ENCODE data around the gene SEC22B. TPM values are rescaled to one million over a fixed set of nuclear protein-coding genes. Genes with fewer than 3 reads are reported as not detected.
"Not testable (repeated sequence)": the region's sequence is repeated elsewhere in the genome, so short reads cannot be mapped to it uniquely, and the experiment has no call there.

SEC22B gene
- total RNA-seq, 1 donor from 2014 or later: 32.0 TPM

- intact Hi-C loops (cut with micrococcal nuclease): loop anchor here (10.0 kb wide), 1 partner anchor 261 kb away; no protein-coding TSS in a partner anchor
Observed at GRCh38 chr1:120145806-120146205, 30.5 kb downstream of the SEC22B start.

- intact Hi-C loops (cut with micrococcal nuclease): loop anchor here (5.0 to 10.0 kb wide), 3 partner anchors 197 to 337 kb away; no protein-coding TSS in a partner anchor
Observed at GRCh38 chr1:120144626-120145025, 31.7 kb downstream of the SEC22B start.

DNA sequence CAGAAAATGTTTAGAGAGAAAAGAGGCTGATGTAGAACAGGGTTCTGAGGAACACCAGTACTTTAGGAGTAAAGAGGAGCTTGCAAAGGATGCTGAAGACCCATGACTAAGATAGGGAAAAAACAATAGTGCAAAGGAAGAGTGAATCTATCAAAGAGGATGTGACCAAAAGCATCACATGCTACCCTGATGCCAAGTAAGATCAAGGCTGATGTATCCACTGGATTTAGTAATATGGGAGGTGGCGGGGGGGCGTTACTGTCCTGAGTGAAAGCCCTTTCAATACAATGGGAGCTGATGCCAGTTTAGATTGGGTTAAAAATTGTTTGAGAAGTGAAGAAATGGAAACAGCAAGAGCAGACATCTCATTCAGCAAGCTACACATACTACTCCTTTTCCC lies 32.2 kb downstream of the SEC22B start:
- intact Hi-C loops (cut with micrococcal nuclease): loop anchor here (5.0 to 10.0 kb wide), 3 partner anchors 197 to 337 kb away; no protein-coding TSS in a partner anchor

GRCh38 chr1:120143334-120143733 lies 33.0 kb downstream of the SEC22B start:
- intact Hi-C loops (cut with micrococcal nuclease): loop anchor here (5.0 to 10.0 kb wide), 3 partner anchors 196 to 336 kb away; no protein-coding TSS in a partner anchor

DNA sequence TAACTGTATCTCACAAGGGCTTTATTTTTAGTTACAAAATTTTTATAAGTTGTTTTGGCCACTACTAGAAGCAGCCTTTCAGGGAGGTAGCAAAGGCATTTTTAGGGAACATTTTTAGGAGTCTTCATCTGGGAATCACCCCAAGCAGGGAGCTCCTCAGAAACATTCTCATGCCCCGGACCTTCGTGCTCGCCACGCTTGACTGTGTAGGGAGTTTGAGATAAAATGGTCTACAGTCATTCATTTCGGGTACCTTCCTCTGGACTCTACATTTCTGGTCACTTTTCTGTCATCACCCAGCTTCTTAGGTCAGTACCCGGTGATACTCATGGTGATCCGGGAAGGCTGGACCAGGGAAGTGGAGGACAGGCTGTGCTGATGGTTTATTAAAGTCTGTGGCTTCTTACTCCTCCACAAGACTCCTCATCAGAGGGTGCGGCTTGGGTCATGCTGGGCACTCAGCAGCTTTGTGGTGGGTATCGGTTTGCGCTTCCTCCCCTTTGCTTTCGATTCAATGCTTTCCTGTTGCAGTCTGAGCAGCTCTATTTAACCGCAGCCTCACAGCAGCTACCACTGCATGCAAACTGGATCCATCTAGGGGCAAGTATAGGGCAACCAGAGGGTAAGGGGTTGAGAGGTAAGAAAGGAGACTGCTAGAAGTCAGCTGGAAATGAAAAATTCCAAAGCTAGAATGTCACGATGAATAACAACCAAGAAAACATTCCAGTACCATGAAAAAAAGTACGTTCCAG lies 33.6 kb downstream of the SEC22B start:
- intact Hi-C loops (cut with micrococcal nuclease): loop anchor here (5.0 to 10.0 kb wide), 3 partner anchors 195 to 335 kb away; no protein-coding TSS in a partner anchor

DNA sequence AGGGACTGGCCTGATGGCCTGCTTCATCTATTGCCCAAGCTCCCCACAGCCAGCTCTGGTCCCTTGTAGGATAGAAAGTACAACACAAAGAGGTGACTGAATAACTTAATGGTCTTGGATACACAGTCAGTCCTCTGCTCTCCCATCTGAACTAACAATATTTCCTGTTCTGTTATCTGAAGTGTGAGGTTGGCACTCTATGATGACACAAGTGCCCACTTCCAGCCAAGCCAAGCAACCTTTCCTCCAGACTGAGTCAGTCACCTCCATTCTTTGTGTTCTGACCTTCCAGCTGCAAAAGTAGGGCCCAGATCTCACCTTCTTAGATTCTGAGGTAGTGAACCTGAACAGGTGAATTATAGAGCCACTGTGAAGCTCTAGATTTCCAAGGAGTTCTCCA lies 34.5 kb downstream of the SEC22B start:
- intact Hi-C loops (cut with micrococcal nuclease): loop anchor here (5.0 to 10.0 kb wide), 3 partner anchors 195 to 335 kb away; no protein-coding TSS in a partner anchor

DNA sequence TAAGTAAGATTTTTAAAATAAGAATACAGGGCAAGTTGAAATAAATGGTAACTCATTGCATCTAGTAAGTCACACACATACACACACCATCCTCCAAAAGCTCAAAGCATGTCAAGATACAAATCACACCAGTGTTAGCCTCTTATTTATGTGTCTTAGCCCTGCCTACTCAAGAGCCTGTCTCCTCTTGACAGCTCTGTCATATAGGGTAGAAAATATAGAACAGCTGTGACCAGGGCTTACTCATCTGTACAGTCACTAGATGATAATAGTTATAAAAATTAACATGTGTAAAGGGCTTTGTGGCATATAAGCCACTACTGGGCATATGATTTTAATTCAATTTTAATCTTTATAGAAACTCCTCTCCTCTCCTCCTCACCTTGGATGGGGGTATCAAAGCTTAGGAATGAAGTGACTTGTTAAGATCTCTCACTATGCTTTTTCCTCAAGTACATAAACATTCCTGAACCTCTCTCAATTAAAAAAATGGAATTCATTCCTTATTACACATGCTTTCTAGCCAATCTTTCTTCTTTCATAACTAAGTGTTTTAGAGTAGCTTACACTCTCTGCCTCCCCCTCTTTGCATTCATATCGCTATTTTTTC lies 35.6 kb downstream of the SEC22B start:
- intact Hi-C loops (cut with micrococcal nuclease): loop anchor here (5.0 to 10.0 kb wide), 3 partner anchors 193 to 333 kb away; no protein-coding TSS in a partner anchor

- intact Hi-C loops (cut with micrococcal nuclease): not testable (repeated sequence)
Observed at GRCh38 chr1:120136086-120136485, 40.2 kb downstream of the SEC22B start.

DNA sequence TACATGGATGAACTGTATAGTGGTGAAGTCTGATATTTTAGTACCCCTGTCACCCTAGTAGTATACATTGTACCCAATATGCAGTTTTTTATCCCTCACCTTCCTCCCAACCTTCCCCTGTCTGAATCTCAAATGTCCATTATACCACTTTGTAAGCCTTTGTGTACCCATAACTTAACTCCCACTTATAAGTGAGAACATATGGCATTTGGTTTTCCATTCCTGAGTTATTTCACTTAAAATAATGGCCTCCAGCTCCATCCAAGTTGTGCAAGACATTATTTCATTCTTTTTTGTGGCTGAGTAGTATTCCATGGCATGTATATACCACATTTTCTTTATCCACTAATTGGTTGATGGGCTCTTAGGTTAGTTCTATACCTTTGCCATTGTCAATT lies 42.4 kb downstream of the SEC22B start:
- intact Hi-C loops (cut with micrococcal nuclease): not testable (repeated sequence)

GRCh38 chr1:120133228-120133927 lies 42.9 kb downstream of the SEC22B start:
- intact Hi-C loops (cut with micrococcal nuclease): no loop called here

GRCh38 chr1:120132406-120132763 lies 43.9 kb downstream of the SEC22B start:
- intact Hi-C loops (cut with micrococcal nuclease): not testable (repeated sequence)

DNA sequence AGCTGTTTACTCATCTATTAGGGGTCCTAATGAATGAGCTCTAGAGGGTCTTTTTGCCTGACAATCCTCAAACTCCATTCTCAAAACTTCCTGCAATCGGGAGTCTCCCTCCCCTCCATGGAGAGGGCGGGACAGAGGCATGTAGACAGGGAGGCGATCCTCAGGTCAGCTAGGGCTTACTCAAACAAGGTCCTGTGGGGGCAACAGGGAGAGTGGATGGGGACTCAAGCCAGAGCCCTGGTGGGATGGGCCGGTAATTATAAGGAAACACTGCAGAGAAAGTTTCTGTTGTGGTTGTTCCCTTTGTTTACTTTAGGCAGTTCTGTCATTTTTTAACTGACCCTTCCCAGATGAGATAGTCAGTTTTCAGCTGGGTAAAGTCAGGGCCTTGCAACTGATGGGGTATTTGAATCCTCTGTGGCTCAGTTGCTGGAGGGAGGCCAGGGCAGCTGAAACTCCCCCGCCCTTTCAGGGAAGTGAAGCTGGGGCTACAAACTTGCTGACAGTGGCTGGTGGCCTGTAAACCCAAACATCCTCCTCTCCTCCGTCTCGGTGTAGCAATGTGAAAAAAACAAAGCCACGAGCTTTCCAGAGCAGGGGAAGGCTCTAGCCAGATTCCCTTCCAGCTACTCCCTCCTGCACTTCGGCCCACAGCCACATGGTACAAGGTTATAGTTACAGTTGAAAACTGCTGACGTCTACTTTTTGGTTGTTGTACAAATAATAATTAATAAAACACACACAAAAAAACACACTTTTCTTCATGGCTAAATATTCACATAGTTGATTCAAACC lies 44.5 kb downstream of the SEC22B start:
- intact Hi-C loops (cut with micrococcal nuclease): not testable (repeated sequence)

DNA sequence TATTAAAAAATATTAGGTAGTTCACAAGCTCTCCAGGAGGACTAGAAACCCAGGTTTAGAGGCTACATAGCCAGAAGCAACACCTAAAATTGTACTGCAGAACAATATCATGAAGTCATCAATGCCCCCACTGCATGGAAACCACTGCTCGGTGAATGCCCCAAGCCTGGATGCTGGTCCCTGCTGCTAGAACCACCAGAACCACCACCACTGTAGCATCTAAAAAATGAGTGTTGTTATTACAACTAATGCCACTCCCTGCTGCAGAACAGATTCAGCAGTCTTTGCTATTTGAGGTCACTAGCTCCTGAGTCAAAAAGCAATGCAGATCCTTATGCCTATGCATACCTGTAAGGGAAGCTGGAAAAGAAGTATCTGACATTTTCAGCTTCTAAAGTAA lies 48.4 kb downstream of the SEC22B start:
- intact Hi-C loops (cut with micrococcal nuclease): not testable (repeated sequence)

- intact Hi-C loops (cut with micrococcal nuclease): not testable (repeated sequence)
Observed at GRCh38 chr1:120126216-120126615, 50.1 kb downstream of the SEC22B start.

GRCh38 chr1:120124628-120125027 lies 51.7 kb downstream of the SEC22B start:
- intact Hi-C loops (cut with micrococcal nuclease): not testable (repeated sequence)

DNA sequence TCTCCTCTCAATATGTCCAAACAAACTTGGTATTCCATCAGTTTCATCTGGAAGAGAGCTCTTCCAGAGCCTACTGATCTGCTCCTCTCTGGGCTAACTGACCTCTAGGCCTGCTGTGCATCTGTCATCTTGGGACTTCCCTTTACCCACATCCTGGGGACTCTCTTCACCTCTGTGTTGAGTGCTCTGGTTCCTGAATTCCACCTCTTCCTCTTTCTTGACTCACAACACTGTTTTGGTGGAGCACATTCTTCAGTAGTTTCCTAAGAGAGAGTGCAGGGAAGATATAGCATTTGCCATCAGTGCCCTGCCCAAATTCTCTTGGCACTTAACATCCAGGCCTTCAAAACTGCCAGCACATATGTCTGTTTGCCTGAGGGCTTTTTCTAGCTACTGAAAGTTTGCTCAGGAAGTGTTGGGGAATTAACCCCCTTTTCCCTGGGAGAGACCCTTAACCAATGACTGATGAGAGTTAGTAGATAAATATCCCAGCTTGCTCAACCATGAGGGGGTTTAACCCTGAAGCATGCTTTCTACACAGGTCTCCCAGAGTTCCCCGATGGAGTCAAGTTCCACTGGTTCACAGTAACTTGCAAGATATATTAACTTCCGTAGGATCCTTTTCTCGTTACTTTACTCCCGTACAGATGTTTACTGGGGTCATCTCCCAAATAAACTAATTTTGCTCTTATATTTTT lies 52.4 kb downstream of the SEC22B start:
- intact Hi-C loops (cut with micrococcal nuclease): not testable (repeated sequence)

DNA sequence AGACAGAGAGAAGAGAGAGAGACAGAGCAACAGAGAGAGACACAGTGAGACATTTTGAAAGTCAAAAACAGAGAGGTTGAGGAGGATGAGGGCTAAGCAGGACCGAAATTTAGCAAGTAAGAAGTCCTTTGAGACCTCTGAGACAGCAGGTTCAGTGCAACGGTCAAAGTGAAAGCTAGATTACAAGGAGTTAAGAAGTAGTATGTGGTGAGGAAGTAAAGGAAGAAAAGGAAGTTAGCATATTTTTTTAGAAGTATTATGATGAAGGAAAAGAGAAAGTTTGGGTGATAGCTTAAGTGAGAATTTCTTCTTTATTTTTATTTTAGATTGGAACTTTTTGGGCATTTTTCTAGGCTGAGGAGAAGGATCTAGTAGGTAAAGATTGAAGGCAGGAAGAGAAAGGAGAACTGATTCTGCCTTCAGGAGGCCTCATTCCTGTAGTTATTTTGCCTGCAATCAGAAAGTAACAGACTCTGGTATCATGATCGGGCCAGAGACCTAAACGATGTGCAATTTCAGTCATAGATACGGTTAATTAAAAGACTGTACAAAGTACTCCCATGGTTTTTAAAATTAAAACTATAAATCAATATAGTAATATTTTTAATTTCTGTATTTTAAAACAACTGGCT lies 53.9 kb downstream of the SEC22B start:
- intact Hi-C loops (cut with micrococcal nuclease): not testable (repeated sequence)

- intact Hi-C loops (cut with micrococcal nuclease): not testable (repeated sequence)
Observed at GRCh38 chr1:120121830-120122229, 54.5 kb downstream of the SEC22B start.

DNA sequence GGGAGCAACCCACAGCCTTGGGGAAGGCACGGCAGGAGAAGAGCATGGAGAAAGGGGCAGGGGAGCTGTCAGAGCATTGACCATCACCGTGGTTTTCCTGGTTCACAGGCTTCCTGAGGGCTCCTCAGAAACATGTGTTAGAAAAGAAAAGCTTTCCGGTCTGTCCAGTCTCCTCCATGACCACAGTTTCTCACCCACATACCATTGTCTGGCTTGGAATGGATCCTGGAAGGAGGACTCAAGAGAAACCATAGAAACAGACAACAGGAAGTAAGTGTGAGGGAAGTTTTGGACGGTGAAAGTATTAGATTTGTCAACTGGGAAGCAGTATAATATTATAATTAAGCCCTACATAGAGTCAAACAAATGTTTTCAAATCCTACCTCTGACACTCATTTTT lies 55.8 kb downstream of the SEC22B start:
- intact Hi-C loops (cut with micrococcal nuclease): not testable (repeated sequence)

All from T-helper 1 cell treated with Interleukin-12 subunit alpha and Interleukin-12 subunit beta and Interleukin-4 antibody, amounts not matched to agents 30 ng/mL and 1 ng/mL, for 36 hours (primary cell).